Kidney (tissue), 14 donors: ENCODE results near the gene DCLK1. TPM values are rescaled to one million over a fixed set of nuclear protein-coding genes. Genes with fewer than 3 reads are reported as not detected.
A peak's percentile ranks its signal among the peaks of the same experiment; 100 is the strongest.

ENCODE experiments used
- DNase-seq, 5 donors: peaks; one replicate each; pipeline ENCODE4 v3.0.0-alpha.2; 2013 to 2020
- FAIRE-seq: peaks from 2 replicates; lab custom pipeline; 2012; peaks lifted over from hg19 to GRCh38; lab: Jason Lieb, UNC
- H3K27ac ChIP-seq, 2 donors: one replicate each; pipeline ENCODE4 v1.7.0; 2013; ENCODE audit warnings: low read depth in 2 of 2, low read length in 2 of 2, inconsistent platforms in 1 of 2
- H3K27me3 ChIP-seq: one replicate; pipeline ENCODE4 v1.7.1; 2013; ENCODE audit warnings: low read length, inconsistent platforms; ENCODE audit not compliant: control insufficient read depth, insufficient read depth
- H3K36me3 ChIP-seq, 3 donors: one replicate each; pipeline versions ENCODE4 v1.7.0 to v1.7.1; 2013; ENCODE audit warnings: low read length in 3 of 3, control low read depth in 1 of 3, inconsistent platforms in 1 of 3; ENCODE audit not compliant: insufficient read depth in 3 of 3, control insufficient read depth in 2 of 3
- H3K4me1 ChIP-seq, 3 donors: one replicate each; pipeline versions ENCODE4 v1.7.0 to v1.7.1; 2013; ENCODE audit warnings: low read length in 3 of 3, inconsistent platforms in 1 of 3, low read depth in 1 of 3; ENCODE audit not compliant: control insufficient read depth in 2 of 3, insufficient read depth in 2 of 3
- H3K4me3 ChIP-seq, 3 donors: one replicate each; pipeline versions ENCODE4 v1.7.0 to v1.8.1; 2013; ENCODE audit warnings: low read length in 3 of 3, control low read depth in 1 of 3, inconsistent platforms in 1 of 3
- H3K9ac ChIP-seq, 3 donors: one replicate each; pipeline versions ENCODE4 v1.7.0 to v1.7.1; 2013; ENCODE audit warnings: low read length in 3 of 3, control low read depth in 1 of 3, inconsistent platforms in 1 of 3
- H3K9me3 ChIP-seq, 3 donors: one replicate each; pipeline versions ENCODE4 v1.7.0 to v1.7.1; 2013; ENCODE audit warnings: low read length in 3 of 3, control low read depth in 1 of 3, inconsistent platforms in 1 of 3; ENCODE audit not compliant: control insufficient read depth in 2 of 3, insufficient read depth in 1 of 3
- CTCF ChIP-seq: IDR thresholded peaks from 3 replicates; pipeline ENCODE4 v1.5.1; 2012; ENCODE audit warnings: mild to moderate bottlenecking, moderate library complexity, borderline replicate concordance; ENCODE audit not compliant: insufficient read depth; ENCODE audit errors: extremely low read depth
- intact Hi-C: fragments of 100-400 bp; cut with DNase I; formaldehyde crosslinking; loops from one replicate; pipeline ENCODE4 v1.11.1; 2022
- polyA plus RNA-seq: library from polyadenylated mRNA; stranded (reverse); fragments of 350-450 nt; fragmentation: Illumina TruSeq; extraction: RNeasy Lipid Tissue Mini Kit (QIAGEN cat#74804); gene quantifications from one replicate; pipeline ENCODE4 v1.2.3, GENCODE V29; 2014; ENCODE audit warnings: low read depth, low replicate concordance; ENCODE audit not compliant: insufficient read depth
- total RNA-seq: library from RNA; stranded (reverse); fragmentation: NEBNext Ultra II Directional; extraction: Animal tissue kit (Norgen Biotek cat#: 25700); gene quantifications from one replicate; pipeline ENCODE4 v1.2.1, GENCODE V29; 2021
- donor health status: control.
- donor health status: control.
- donor health status: control.
- donor health status: control.
- donor health status: control.
- donor health status: DM: yes; HTN: yes; CAD: no.
- donor health status: Normal renal cell carcinoma (clear cell type).

The DCLK1 gene
- total and polyA plus RNA-seq, 2 donors from 2014 or later: 0.73 to 8.3 TPM

GRCh38 chr13:36069881-36070366 is 61.3 kb downstream of the DCLK1 start:
- TF ChIP-seq CTCF: no peak
- Histone ChIP-seq H3K36me3 (no peaks in the 10 kb centered on the region), H3K9me3 (no peaks in the 10 kb centered on the region), H3K27me3 (no peaks in the 10 kb centered on the region), H3K9ac (no peak overlapping the region), H3K4me1 (peaks cover 0 to 2% (median 0%) of the 10 kb centered on the region in 3 donors), H3K27ac (no peak overlapping the region), H3K4me3 (no peak overlapping the region)
- no peak for FAIRE-seq
- intact Hi-C loops: no loop called here
- no peak for DNase-seq

- H3K4me3 ChIP-seq: no peak overlapping the region
- H3K36me3 ChIP-seq: no peaks in the 10 kb centered on the region
- no peaks in the 10 kb centered on the region for H3K9me3 ChIP-seq
- H3K27ac ChIP-seq: no peak overlapping the region
- H3K4me1 ChIP-seq: peaks cover 0 to 2% (median 0%) of the 10 kb centered on the region in 3 donors
- TF ChIP-seq CTCF: no peak
- FAIRE-seq (no peak), DNase-seq (no peak)
- H3K9ac ChIP-seq: no peak overlapping the region
- H3K27me3 ChIP-seq: no peaks in the 10 kb centered on the region
- intact Hi-C loops: no loop called here
Measured at GRCh38 chr13:36068991-36069390, 62.2 kb downstream of the DCLK1 start.

GRCh38 chr13:36068566-36068965 is 62.6 kb downstream of the DCLK1 start:
- TF ChIP-seq CTCF: no peak
- H3K27ac ChIP-seq: no peak overlapping the region

More at GRCh38 chr13:36068566-36068965, 62.6 kb downstream of the DCLK1 start:
- H3K4me3 ChIP-seq: no peak overlapping the region
- H3K9ac ChIP-seq: no peak overlapping the region
- H3K36me3 ChIP-seq: no peaks in the 10 kb centered on the region
- H3K27me3 ChIP-seq: no peaks in the 10 kb centered on the region
- intact Hi-C loops: no loop called here
- no peaks in the 10 kb centered on the region for H3K9me3 ChIP-seq
- peak in 1 of 5 donors; percentile 7 for DNase-seq
- no peak for FAIRE-seq
- peaks cover 0 to 2% (median 0%) of the 10 kb centered on the region in 3 donors for H3K4me1 ChIP-seq
